Ascending aorta (tissue), 2 donors: Measurements from ENCODE around the gene GREB1L. TPM values are rescaled to one million over a fixed set of nuclear protein-coding genes. Genes with fewer than 3 reads are reported as not detected.
A peak's percentile ranks its signal among the peaks of the same experiment; 100 is the strongest.

Source experiments
- DNase-seq, 2 donors: peaks; one replicate each; pipeline ENCODE4 v3.0.0-alpha.2; 2019; ENCODE audit warnings: low spot score in 2 of 2
- H3K27ac ChIP-seq, 2 donors: fragments of 200-600 bp; sonication (generic); one replicate each; pipeline ENCODE4 v1.5.1; 2016 to 2017; ENCODE audit warnings: mild to moderate bottlenecking in 1 of 2
- H3K27me3 ChIP-seq: fragments of 200-600 bp; sonication (generic); one replicate; pipeline ENCODE4 v1.5.1; 2017
- H3K36me3 ChIP-seq, 2 donors: fragments of 200-600 bp; sonication (generic); one replicate each; pipeline ENCODE4 v1.5.1; 2016
- H3K4me1 ChIP-seq, 2 donors: fragments of 200-600 bp; sonication (generic); one replicate each; pipeline ENCODE4 v1.5.1; 2016 to 2017; ENCODE audit warnings: mild to moderate bottlenecking in 1 of 2
- H3K4me3 ChIP-seq, 2 donors: fragments of 200-600 bp; sonication (generic); one replicate each; pipeline ENCODE4 v1.5.1; 2016 to 2017; ENCODE audit warnings: mild to moderate bottlenecking in 1 of 2
- H3K9me3 ChIP-seq, 2 donors: fragments of 200-600 bp; sonication (generic); one replicate each; pipeline ENCODE4 v1.5.1; 2016
- intact Hi-C: fragments of 100-400 bp; cut with DNase I; formaldehyde crosslinking; loops from one replicate; pipeline ENCODE4 v1.15.1; 2023
- total RNA-seq: library from RNA; depleted of rRNA; stranded (reverse); fragments of >200 nt; gene quantifications from one replicate; pipeline ENCODE4 v1.1.0, GENCODE V29; 2016
- TF ChIP-seq, protein P1 (sequence below), 3 experiments: fragments of 200-600 bp in 2 of 3; fragments of 450-650 bp in 1 of 3; sonication (generic) in 2 of 3; IDR thresholded peaks; one replicate each; pipeline ENCODE4 v1.5.1; 2016 to 2019; ENCODE audit warnings: antibody characterized with exemption in 3 of 3, mild to moderate bottlenecking in 1 of 3, moderate library complexity in 1 of 3

GREB1L gene
- total RNA-seq, 1 donor from 2014 or later: 2.2 TPM

DNA sequence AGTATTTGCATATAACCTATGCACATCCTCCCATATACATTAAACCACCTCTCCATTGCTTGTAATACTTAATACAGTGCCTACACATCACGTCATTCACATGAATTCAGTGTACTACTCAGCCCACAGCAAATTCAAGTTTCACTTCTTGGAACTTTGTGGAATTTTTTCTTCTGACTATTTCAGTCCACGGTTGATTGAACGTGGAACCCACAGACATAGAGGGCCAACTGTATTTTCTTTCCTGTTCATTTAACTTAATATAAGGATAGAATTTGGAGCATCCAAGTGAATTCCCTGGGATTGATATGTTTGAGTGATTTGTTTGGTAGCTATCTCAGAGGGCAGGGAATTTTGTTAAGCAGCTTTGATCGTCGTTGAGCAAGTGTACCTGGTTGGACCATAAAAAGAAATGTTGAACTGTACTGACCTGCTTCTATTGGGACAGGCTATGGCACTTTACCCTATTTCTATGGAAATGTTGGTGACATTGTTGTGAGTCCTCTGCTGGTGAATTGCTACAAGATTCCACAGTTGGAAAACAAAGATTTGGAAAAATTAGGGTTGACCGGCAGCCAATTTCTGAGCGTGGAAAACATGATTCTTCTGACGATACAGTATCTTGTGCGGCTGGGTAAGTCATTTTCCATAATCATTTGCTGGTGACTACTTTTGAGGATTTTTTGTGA lies 201.9 kb downstream of the GREB1L start:
- H3K36me3 ChIP-seq: no peaks in the 10 kb centered on the region
- no peak overlapping the region for H3K27ac ChIP-seq
- TF ChIP-seq, protein P1, sequence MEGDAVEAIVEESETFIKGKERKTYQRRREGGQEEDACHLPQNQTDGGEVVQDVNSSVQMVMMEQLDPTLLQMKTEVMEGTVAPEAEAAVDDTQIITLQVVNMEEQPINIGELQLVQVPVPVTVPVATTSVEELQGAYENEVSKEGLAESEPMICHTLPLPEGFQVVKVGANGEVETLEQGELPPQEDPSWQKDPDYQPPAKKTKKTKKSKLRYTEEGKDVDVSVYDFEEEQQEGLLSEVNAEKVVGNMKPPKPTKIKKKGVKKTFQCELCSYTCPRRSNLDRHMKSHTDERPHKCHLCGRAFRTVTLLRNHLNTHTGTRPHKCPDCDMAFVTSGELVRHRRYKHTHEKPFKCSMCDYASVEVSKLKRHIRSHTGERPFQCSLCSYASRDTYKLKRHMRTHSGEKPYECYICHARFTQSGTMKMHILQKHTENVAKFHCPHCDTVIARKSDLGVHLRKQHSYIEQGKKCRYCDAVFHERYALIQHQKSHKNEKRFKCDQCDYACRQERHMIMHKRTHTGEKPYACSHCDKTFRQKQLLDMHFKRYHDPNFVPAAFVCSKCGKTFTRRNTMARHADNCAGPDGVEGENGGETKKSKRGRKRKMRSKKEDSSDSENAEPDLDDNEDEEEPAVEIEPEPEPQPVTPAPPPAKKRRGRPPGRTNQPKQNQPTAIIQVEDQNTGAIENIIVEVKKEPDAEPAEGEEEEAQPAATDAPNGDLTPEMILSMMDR (IDR thresholded peaks at IDR 0.05): no peak
- no peaks in the 10 kb centered on the region for H3K4me1 ChIP-seq
- no peak for DNase-seq
- H3K4me3 ChIP-seq: no peak overlapping the region
- no peaks in the 10 kb centered on the region for H3K9me3 ChIP-seq
- intact Hi-C loops: loop anchor here (1.0 to 2.0 kb wide), 2 partner anchors 201 to 249 kb away; partner anchors contain the start of gene GREB1L
- H3K27me3 ChIP-seq: no peaks in the 10 kb centered on the region

DNA sequence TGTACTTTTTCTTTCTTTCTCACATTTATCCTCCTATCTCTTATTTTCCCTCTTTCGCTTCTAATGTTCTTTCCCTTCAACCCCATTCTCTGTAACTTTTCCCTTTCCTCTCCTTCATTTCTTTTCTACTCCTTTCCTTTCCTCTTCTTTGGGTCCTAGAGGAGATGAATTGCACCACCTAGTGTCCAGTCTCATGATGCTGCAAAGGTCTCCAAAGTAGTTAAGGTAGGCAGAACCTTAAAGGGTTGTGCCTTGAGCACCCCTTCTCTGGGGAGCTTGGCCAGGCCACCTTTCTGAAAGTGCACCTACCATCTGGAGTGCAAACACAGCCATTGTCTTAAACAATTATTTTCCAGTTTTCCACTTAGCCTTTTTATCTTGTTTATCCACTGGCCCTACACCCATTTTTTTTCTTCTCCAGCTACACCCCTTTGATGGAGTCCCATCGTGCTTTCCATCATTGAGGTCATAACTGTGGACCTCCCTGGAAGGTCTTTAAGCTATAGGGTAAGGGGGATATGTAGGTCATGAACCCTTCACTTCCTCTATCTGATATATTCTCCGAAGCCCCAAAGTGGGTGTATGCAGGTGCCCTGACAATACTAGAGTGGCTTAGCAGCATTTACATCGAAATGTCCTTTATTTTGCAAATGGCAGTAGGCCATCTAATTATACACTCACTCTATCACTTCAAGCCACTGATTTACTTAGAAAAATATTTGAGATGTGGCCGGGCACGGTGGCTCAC lies 202.6 kb downstream of the GREB1L start:
- H3K4me1 ChIP-seq: no peaks in the 10 kb centered on the region
- TF ChIP-seq, protein P1 (IDR thresholded peaks at IDR 0.05): peak; percentile 37 to 73 (median 56)
- H3K9me3 ChIP-seq: no peaks in the 10 kb centered on the region
- no peak for DNase-seq
- no peak overlapping the region for H3K27ac ChIP-seq
- H3K36me3 ChIP-seq: no peaks in the 10 kb centered on the region
- intact Hi-C loops: loop anchor here (1.0 to 2.0 kb wide), 2 partner anchors 202 to 249 kb away; partner anchors contain the start of gene GREB1L
- H3K27me3 ChIP-seq: no peaks in the 10 kb centered on the region
- H3K4me3 ChIP-seq: no peak overlapping the region

DNA sequence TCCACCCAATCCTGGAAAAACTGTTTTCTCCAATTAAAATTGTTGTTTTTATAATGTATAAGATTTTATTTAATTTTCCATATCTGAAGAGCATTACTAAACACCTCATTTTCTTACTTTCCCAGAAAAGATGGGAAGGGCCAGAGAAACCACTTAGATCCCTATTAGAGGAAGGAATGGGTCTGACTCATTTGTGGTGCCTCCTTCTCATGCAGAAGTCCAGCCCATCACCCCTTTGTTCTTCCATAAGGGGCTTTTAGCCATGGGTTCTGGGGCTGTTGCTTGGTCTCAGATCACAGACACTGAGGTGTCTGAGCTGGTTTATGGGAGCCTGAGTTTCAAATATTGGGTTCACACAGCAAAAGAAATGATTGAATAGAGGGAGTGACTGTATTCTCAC lies 206.3 kb downstream of the GREB1L start:
- Histone ChIP-seq H3K27me3 (no peaks in the 10 kb centered on the region), H3K27ac (no peak overlapping the region), H3K4me3 (no peak overlapping the region), H3K4me1 (peaks cover 0 to 2% of the 10 kb centered on the region in 2 donors), H3K36me3 (no peaks in the 10 kb centered on the region), H3K9me3 (no peaks in the 10 kb centered on the region)
- intact Hi-C loops: no loop called here
- no peak for DNase-seq
- TF ChIP-seq, protein P1 (IDR thresholded peaks at IDR 0.05): no peak

DNA sequence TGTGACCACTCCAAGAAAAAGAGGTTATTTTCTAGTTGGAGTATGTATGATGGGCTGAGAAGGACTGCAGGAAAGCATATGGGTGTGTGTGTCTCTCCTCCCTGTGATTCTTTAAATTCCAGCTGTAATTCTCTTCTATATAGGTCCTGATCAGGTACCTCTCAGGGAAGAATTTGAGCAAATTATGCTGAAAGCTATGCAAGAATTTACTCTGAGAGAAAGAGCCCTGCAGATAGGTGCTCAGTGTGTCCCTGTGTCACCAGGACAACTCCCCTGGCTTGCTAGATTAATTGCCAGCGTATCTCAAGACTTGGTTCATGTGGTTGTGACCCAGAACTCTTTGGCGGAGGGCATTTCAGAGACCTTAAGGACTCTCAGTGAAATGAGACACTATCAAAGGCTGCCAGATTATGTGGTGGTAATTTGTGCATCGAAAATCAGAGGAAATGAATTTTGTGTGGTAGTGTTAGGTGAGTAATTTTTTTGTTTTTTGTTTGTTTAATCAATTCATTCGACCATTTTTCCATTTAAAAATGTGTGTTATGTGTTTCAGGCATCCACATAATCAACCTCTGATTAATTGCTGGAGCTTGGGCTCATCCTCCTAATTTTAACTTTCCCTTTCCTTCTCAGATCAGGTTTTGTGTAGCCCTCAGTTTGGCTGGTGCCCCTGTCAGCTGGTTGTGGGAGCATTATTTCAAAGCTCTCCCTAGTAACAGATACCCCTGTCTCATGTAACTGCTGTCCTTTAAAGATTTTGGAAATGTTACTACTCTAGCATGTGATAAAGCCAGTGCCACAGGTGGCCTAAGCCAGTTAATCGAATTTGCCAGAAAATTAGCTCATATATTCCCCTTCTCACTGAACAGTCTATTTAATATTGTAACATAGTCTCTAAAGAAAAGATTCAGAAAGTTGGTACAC lies 207.6 kb downstream of the GREB1L start:
- no peaks in the 10 kb centered on the region for H3K36me3 ChIP-seq
- peaks cover 0 to 3% of the 10 kb centered on the region in 2 donors for H3K4me1 ChIP-seq
- H3K9me3 ChIP-seq: no peaks in the 10 kb centered on the region
- no peaks in the 10 kb centered on the region for H3K27me3 ChIP-seq
- TF ChIP-seq, protein P1 (IDR thresholded peaks at IDR 0.05): no peak
- H3K27ac ChIP-seq: no peak overlapping the region
- DNase-seq: no peak
- no peak overlapping the region for H3K4me3 ChIP-seq
- intact Hi-C loops: loop anchor here (10.0 kb wide), 2 partner anchors 155 to 735 kb away; partner anchors contain the start of gene ESCO1

DNA sequence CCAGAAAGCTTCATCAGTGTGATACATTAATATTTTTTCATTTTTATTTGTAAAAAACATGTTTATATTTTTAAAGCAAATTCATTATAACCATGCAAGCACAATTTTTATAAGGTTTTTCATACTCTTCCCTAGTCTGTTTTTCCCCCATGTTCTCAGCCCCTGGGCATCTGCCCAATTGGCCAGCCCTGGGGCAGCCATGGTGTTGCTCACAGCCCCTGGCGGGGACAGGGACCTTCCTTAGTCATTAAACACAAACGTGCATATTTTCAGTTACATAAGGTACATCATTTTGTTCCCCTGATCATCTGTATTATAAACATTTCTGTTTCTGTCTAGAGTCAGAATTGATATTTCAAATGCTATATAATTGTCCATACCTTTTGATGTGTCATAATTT lies 208.5 kb downstream of the GREB1L start:
- peaks cover 0 to 3% of the 10 kb centered on the region in 2 donors for H3K4me1 ChIP-seq
- no peaks in the 10 kb centered on the region for H3K9me3 ChIP-seq
- intact Hi-C loops: loop anchor here (10.0 kb wide), 2 partner anchors 154 to 734 kb away; partner anchors contain the start of gene ESCO1
- no peaks in the 10 kb centered on the region for H3K36me3 ChIP-seq
- no peak for DNase-seq
- H3K27me3 ChIP-seq: no peaks in the 10 kb centered on the region
- H3K27ac ChIP-seq: no peak overlapping the region
- H3K4me3 ChIP-seq: no peak overlapping the region
- TF ChIP-seq, protein P1 (IDR thresholded peaks at IDR 0.05): no peak
